ENCODE results near the gene VPS26C.

Gene VPS26C

DNA sequence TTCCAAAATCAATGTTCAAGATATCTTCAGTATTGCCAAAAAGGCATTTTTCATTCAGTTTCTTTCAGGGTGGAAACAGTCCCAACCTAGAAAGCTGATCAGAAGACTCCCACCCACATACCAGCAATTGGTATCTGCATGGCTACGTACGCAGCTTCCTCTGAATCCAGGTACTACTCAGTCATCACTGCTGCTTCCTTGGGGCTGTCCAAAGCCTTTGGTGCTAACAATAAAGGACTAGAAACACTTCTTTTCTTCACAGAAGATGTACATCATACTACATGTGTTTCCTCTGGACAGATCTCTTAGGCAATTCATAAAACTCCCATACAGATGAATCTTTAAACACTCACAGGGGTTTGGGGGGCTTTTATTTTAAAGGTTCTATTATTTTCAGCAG lies 29.8 kb downstream of the VPS26C start:
- Histone ChIP-seq H3K9ac (ENCODE audit: low read length) (no peak overlapping the region), H3K4me1 (ENCODE audit: control insufficient read depth, insufficient read depth, low read length) (no peaks in the 10 kb centered on the region), H3K27me3 (ENCODE audit: control insufficient read depth, insufficient read depth, low read length) (no peaks in the 10 kb centered on the region), H3K27ac (ENCODE audit: low read depth, low read length) (no peak overlapping the region), H3K36me3 (ENCODE audit: control insufficient read depth, insufficient read depth, low read length) (peaks cover 4% of the 10 kb centered on the region), H3K4me3 (ENCODE audit: low read length) (no peak overlapping the region)

DNA sequence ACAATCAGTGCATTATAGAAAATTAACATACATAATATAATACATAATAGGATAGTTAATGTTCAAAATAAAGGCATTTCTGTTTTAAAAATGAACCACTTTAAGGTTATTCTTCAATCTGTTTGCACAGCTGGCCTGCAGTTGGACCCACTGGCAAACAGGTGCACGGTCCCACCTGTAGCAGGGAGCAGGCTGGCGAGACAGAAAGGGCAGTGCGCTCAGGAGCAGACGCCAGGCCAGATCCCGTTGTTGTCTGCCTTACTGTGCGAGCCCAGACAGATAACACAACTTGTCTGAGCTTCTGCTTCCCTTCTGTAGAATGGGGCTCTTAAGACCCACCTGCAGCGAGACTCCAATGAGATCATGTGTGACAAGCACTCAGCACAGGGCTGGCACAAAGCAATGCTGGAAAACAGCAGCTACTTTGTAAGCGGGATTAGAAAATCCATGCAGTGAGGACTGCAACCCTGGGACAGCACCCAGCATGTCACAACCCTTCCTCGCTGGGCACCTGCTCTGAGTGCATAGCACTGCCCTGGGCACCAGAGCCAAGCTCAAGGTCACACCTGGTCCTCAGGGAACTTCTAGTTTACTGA lies 33.5 kb downstream of the VPS26C start:
- Histone ChIP-seq H3K4me3 (ENCODE audit: low read length) (no peak overlapping the region), H3K27me3 (ENCODE audit: control insufficient read depth, insufficient read depth, low read length) (no peaks in the 10 kb centered on the region), H3K4me1 (ENCODE audit: control insufficient read depth, insufficient read depth, low read length) (no peaks in the 10 kb centered on the region), H3K9ac (ENCODE audit: low read length) (no peak overlapping the region), H3K36me3 (ENCODE audit: control insufficient read depth, insufficient read depth, low read length) (peaks cover 18% of the 10 kb centered on the region), H3K27ac (ENCODE audit: low read depth, low read length) (no peak overlapping the region)

DNA sequence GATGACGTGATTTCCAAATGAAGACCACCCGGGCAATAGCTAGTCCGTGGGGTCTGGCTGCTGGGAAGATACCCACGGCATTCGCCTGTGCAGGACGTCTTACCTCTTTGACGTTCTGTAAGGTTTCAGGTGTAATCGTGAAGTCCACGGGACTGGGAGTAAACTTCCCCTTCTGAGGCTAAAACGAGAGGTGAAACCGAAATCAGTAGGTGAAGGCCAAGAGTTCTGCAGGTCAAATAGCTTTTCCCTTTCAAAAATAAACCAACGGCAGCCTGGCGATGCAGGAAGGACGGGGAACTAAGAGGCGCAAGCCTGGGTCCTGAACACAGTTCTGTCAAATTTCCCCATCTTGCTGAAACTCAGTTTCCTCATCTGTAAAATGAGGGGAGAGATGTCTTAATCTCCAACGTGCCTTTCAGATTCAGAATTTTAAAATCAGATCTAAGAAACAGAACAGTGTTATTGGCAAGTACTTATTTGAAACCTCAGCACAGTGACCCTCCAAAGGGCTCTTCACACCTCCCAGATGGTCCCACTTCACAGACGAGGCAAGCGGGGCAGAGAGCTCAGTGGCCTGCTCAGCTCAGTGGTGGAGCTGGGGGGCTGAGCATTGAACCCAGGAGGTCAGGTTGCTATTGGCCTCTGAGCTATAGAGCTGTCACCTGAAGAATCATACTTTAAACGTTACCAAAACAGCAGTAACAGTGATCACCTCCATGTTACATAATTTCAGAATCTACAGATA lies 34.7 kb downstream of the VPS26C start:
- Histone ChIP-seq H3K27ac (ENCODE audit: low read depth, low read length) (no peak overlapping the region), H3K4me3 (ENCODE audit: low read length) (no peak overlapping the region), H3K9ac (ENCODE audit: low read length) (no peak overlapping the region), H3K36me3 (ENCODE audit: control insufficient read depth, insufficient read depth, low read length) (peaks cover 21% of the 10 kb centered on the region), H3K27me3 (ENCODE audit: control insufficient read depth, insufficient read depth, low read length) (no peaks in the 10 kb centered on the region), H3K4me1 (ENCODE audit: control insufficient read depth, insufficient read depth, low read length) (no peaks in the 10 kb centered on the region)

DNA sequence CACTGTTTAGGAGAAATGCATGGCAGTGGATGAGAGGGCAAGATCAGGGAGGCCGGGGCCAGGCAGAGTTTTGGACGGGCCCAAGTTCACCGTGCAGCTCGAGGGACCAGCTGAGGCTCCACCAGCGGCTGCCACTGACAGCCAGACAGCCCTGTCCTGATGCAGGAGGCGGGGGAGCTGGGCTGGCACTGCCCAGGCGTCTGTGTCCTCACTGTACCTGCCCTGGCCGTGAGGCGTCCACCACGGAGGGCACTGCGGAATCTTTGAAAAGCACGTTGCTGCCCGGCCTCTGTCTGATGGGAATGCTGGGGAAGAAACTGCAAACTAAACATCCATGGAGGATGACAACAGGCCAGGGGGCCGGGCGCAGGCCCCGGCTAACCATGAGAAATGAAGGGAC lies 35.5 kb downstream of the VPS26C start:
- Histone ChIP-seq H3K4me3 (ENCODE audit: low read length) (no peak overlapping the region), H3K36me3 (ENCODE audit: control insufficient read depth, insufficient read depth, low read length) (peaks cover 27% of the 10 kb centered on the region), H3K27ac (ENCODE audit: low read depth, low read length) (no peak overlapping the region), H3K27me3 (ENCODE audit: control insufficient read depth, insufficient read depth, low read length) (no peaks in the 10 kb centered on the region), H3K4me1 (ENCODE audit: control insufficient read depth, insufficient read depth, low read length) (no peaks in the 10 kb centered on the region), H3K9ac (ENCODE audit: low read length) (no peak overlapping the region)

DNA sequence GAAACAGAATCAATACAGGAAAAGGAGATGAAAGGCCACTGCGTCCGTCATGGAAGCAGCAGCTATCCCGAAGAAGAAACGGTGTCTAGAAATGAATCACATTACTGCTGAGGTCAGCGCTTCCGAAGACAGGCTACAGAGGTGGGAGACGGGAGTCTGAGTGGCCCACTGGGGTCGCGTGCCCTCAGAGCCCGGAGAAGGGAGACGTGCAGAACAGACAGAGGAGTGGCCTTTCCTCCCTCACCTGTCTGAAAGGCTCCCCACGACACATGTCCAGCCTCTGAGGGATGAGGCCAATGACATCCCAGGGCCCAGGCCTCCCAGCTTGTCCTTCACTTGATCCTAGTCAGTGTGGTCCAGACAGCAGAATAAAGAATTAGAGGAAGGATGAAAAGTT lies 35.9 kb downstream of the VPS26C start:
- Histone ChIP-seq H3K4me3 (ENCODE audit: low read length) (no peak overlapping the region), H3K36me3 (ENCODE audit: control insufficient read depth, insufficient read depth, low read length) (peaks cover 31% of the 10 kb centered on the region), H3K4me1 (ENCODE audit: control insufficient read depth, insufficient read depth, low read length) (no peaks in the 10 kb centered on the region), H3K27ac (ENCODE audit: low read depth, low read length) (no peak overlapping the region), H3K9ac (ENCODE audit: low read length) (no peak overlapping the region), H3K27me3 (ENCODE audit: control insufficient read depth, insufficient read depth, low read length) (no peaks in the 10 kb centered on the region)

DNA sequence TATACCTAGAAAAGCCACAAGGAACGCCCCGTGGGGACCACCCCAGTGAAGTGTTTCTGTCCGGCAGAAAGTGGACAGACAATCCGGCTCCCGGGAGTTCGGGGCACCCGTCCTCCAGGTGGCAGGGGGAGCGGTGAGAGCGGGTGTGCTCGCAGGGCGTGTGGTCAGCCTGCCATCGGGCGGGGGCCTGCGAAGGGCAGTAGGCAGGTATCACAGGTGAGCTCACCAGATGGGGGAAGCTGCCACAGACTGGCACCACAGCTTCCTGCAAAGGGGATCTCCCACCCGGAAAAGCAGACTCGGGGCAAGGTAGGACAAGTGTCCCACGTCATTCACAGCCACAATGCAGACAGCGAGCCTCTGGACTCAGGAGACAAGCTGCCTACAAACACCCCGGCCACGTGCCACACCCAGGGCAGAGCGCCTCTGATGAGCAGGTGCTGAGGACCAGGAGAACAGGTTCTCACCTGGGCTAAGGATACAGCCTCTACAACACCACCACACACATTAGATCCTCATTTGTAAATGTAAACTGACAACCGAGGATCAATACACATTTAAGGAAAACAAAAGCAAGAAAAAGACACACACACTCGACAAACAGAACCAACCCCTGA lies 36.4 kb downstream of the VPS26C start:
- Histone ChIP-seq H3K27me3 (ENCODE audit: control insufficient read depth, insufficient read depth, low read length) (no peaks in the 10 kb centered on the region), H3K36me3 (ENCODE audit: control insufficient read depth, insufficient read depth, low read length) (peaks cover 36% of the 10 kb centered on the region), H3K9ac (ENCODE audit: low read length) (no peak overlapping the region), H3K4me3 (ENCODE audit: low read length) (no peak overlapping the region), H3K27ac (ENCODE audit: low read depth, low read length) (no peak overlapping the region), H3K4me1 (ENCODE audit: control insufficient read depth, insufficient read depth, low read length) (no peaks in the 10 kb centered on the region)

DNA sequence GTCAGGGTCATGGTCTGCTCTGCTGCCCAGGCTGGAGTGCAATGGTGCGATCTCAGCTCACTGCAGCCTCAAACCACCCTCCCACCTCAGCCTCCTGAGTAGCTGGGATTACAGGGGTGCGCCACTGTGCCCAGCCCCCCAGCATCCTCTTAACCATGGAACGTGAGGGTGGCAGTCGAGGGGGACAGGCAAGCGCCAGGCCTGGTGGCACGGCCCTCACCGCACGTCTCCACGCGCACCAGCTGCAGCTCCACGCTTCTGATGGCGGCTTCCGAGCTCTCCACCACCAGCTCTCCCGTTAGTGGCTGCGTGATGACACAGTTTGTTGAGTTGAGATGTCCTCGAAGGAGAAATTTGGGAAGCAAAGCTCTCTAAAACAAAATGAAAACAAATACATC lies 39.1 kb downstream of the VPS26C start:
- H3K4me3 ChIP-seq (ENCODE audit: low read length): no peak overlapping the region
- H3K9ac ChIP-seq (ENCODE audit: low read length): no peak overlapping the region
- no peaks in the 10 kb centered on the region for H3K4me1 ChIP-seq (ENCODE audit: control insufficient read depth, insufficient read depth, low read length)
- no peaks in the 10 kb centered on the region for H3K27me3 ChIP-seq (ENCODE audit: control insufficient read depth, insufficient read depth, low read length)
- H3K27ac ChIP-seq (ENCODE audit: low read depth, low read length): no peak overlapping the region
- H3K36me3 ChIP-seq (ENCODE audit: control insufficient read depth, insufficient read depth, low read length): peaks cover 48% of the 10 kb centered on the region

DNA sequence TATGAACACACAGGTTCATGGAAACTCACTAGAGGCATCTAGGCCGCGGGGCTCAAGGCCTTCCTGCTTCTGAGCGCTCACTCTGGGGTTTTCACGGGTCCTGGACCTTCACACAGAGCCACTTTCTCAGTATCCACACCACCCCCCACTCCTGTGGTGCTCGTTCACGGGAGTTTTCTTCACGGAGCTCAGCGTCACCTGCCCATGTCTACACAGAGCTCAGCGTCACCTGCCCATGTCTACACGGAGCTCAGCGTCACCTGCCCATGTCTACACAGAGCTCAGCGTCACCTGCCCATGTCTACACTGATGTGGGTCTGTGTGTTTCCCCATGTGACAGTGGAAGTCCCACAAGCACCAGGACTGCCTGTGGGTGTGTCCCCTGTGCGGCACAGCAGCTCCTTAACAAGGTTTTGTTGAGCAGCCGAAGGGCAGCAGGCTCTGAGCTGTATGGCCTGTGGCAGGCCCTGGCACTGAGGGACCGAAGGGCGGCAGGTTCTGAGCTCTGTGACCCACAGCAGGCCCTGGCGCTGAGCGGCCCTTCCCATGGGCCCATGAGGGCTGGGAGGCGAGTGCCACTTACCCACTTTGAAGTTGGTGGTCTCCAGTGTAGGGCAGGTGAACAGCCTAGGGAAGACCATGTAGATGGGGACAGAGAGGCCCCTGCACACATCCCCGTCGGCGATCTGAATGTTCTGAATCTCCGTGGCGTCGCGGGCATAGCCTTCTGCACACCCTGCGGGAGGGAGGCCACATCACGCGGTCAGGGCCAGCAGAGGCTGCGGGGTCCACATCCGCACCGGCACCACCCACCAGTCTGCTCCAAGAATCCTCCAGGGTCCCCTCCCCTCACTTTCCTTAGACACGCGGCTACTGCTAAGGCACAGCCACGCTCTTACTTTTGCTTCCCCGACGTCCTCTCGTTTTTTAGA lies 39.8 kb downstream of the VPS26C start:
- no peak overlapping the region for H3K27ac ChIP-seq (ENCODE audit: low read depth, low read length)
- no peak overlapping the region for H3K4me3 ChIP-seq (ENCODE audit: low read length)
- no peaks in the 10 kb centered on the region for H3K27me3 ChIP-seq (ENCODE audit: control insufficient read depth, insufficient read depth, low read length)
- no peak overlapping the region for H3K9ac ChIP-seq (ENCODE audit: low read length)
- H3K36me3 ChIP-seq (ENCODE audit: control insufficient read depth, insufficient read depth, low read length): peaks cover 46% of the 10 kb centered on the region
- H3K4me1 ChIP-seq (ENCODE audit: control insufficient read depth, insufficient read depth, low read length): no peaks in the 10 kb centered on the region

DNA sequence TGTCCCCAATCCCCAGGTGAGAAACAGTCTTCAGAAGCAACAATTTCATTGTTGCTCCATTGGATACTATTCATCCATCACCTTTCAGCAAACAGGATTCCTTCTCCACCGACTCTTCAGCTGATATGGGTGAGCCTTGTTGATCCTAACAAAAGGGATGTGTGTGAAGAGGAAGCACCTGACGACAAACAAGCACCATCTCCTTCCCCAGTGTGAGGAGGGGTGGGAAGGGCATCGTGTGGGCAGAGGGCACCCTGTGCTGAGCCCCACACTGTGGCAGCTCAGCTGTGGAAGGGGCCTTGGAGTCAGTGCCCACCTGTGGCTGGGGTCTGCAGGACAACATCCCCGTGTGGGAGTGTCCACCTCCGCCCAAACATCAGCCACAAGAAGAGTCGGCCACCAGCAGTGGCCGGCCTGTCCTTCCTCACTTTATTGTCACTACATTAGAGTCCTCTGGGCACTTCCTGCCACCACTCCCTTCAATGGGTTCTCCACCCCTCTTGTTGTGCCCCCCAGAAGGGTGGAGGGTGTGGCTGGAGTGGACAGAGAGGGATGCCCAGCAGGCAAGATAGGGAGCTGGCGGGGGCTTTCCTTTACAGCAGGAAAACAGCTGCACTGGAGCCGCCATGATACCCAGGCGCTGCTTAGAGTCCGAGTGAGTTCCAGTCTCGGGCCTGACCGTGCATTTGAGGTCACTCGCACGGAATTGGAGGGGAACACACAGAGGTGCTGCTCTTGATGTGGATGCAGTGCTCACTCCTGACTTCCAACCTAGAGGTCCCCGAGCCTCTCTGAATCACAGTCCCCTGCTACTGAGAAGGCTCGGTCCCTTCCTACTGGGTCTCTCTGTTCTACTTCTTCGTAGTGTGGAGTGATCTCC lies 40.9 kb downstream of the VPS26C start:
- no peaks in the 10 kb centered on the region for H3K27me3 ChIP-seq (ENCODE audit: control insufficient read depth, insufficient read depth, low read length)
- no peaks in the 10 kb centered on the region for H3K4me1 ChIP-seq (ENCODE audit: control insufficient read depth, insufficient read depth, low read length)
- no peak overlapping the region for H3K27ac ChIP-seq (ENCODE audit: low read depth, low read length)
- no peak overlapping the region for H3K9ac ChIP-seq (ENCODE audit: low read length)
- no peak overlapping the region for H3K4me3 ChIP-seq (ENCODE audit: low read length)
- peaks cover 37% of the 10 kb centered on the region for H3K36me3 ChIP-seq (ENCODE audit: control insufficient read depth, insufficient read depth, low read length)

DNA sequence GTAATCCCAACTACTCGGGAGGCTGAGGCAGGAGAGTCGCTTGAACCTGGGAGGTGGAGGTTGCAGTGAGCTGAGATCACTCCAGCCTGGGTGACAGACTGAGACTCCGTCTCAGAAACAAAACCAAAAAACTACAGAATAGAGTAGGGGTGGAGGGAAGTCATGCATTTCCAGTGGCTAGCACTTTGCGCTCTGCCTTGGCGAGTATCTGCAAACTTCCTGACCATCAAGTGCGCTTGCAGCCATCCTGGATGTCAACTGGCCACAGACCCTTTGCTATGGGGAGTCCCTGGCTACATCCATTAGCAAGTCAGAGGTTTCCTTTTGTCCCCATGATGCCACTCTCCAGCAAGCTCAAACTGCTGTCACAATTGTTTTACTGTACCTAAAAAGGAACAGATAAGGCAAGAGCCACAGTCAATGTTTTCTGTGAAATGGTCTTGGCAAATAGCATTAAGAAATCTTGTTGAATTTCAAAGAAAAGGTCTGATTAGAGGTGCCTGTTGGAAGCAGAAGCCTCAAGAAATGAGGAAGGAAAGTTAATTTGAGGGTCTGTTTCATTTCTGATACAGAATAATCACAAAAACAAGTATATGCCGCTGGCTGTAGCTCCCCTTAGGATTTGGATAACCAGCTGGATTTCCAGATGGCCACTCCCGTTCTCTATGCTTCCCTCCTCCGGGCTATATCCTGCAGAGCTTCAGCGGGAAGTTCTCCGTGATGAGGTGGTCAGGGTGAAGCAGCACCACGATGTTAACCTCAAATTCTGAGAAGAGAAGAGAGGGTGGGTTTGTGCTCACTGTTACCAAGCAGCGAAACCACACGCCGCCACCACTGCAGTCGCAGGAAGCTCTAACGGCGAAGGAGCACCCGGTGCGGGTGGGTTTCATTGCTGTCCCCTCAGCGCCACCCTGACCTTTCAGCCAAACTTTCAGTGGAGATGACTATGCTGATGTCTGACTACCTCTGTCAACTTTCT lies 42.0 kb downstream of the VPS26C start:
- no peaks in the 10 kb centered on the region for H3K4me1 ChIP-seq (ENCODE audit: control insufficient read depth, insufficient read depth, low read length)
- H3K36me3 ChIP-seq (ENCODE audit: control insufficient read depth, insufficient read depth, low read length): peaks cover 32% of the 10 kb centered on the region
- no peak overlapping the region for H3K9ac ChIP-seq (ENCODE audit: low read length)
- H3K27me3 ChIP-seq (ENCODE audit: control insufficient read depth, insufficient read depth, low read length): no peaks in the 10 kb centered on the region
- H3K27ac ChIP-seq (ENCODE audit: low read depth, low read length): no peak overlapping the region
- no peak overlapping the region for H3K4me3 ChIP-seq (ENCODE audit: low read length)

Measured in rectal smooth muscle tissue (tissue), 1 donor.